H9 (cell line): ENCODE measurements around the gene CYP8B1. TPM values are rescaled to one million over a fixed set of nuclear protein-coding genes. Genes with fewer than 3 reads are reported as not detected.

ENCODE experiments used
- DNase-seq: peaks from one replicate; pipeline ENCODE4 v3.0.0-alpha.2; 2017
- H2AFZ ChIP-seq: one replicate; pipeline ENCODE4 v1.6.1; 2013; ENCODE audit warnings: mild to moderate bottlenecking, low read length, control low read depth, moderate library complexity
- H2AK5ac ChIP-seq: 2 replicates; pipeline ENCODE4 v1.6.1; 2013; ENCODE audit warnings: low read length, control low read depth, mixed read lengths; ENCODE audit not compliant: insufficient read length
- H2BK120ac ChIP-seq: one replicate; pipeline ENCODE4 v1.6.1; 2013; ENCODE audit warnings: low read depth, mild to moderate bottlenecking, low read length, control low read depth, inconsistent platforms; ENCODE audit not compliant: poor library complexity, severe bottlenecking
- H2BK12ac ChIP-seq: 2 replicates; pipeline ENCODE4 v1.6.1; 2013; ENCODE audit warnings: low read length, control low read depth, mixed read lengths, low read depth; ENCODE audit not compliant: insufficient read length
- H2BK15ac ChIP-seq: 2 replicates; pipeline ENCODE4 v1.6.1; 2013; ENCODE audit warnings: low read depth, low read length, control low read depth
- H2BK20ac ChIP-seq: one replicate; pipeline ENCODE4 v1.6.1; 2013; ENCODE audit warnings: low read depth, mild to moderate bottlenecking, low read length, control low read depth, inconsistent platforms; ENCODE audit not compliant: poor library complexity, severe bottlenecking
- H2BK5ac ChIP-seq: 2 replicates; pipeline ENCODE4 v1.6.1; 2013; ENCODE audit warnings: low read length, control low read depth, mixed read lengths; ENCODE audit not compliant: insufficient read length
- H3K14ac ChIP-seq: 2 replicates; pipeline ENCODE4 v1.6.1; 2013; ENCODE audit warnings: low read length, control low read depth; ENCODE audit not compliant: insufficient read depth
- H3K18ac ChIP-seq: 2 replicates; pipeline ENCODE4 v1.6.1; 2013; ENCODE audit warnings: low read depth, mild to moderate bottlenecking, mixed read lengths, low read length, control low read depth; ENCODE audit not compliant: insufficient read length
- H3K23ac ChIP-seq: 2 replicates; pipeline ENCODE4 v1.6.1; 2013; ENCODE audit warnings: low read length, control low read depth, mixed read lengths, low read depth; ENCODE audit not compliant: insufficient read length
- H3K23me2 ChIP-seq: 2 replicates; pipeline ENCODE4 v1.6.1; 2013; ENCODE audit warnings: low read depth, mild to moderate bottlenecking, mixed read lengths, low read length, control low read depth; ENCODE audit not compliant: insufficient read length, poor library complexity, severe bottlenecking
- H3K27ac ChIP-seq: 2 replicates; pipeline ENCODE4 v1.5.1; 2013; ENCODE audit warnings: low read length, control low read depth, mixed read lengths, low read depth; ENCODE audit not compliant: insufficient read length
- H3K27me3 ChIP-seq: 2 replicates; pipeline ENCODE4 v1.6.1; 2013; ENCODE audit warnings: low read length, control low read depth, inconsistent platforms; ENCODE audit not compliant: insufficient read depth
- H3K4ac ChIP-seq: 2 replicates; pipeline ENCODE4 v1.6.1; 2013; ENCODE audit warnings: low read depth, mild to moderate bottlenecking, control low read depth, inconsistent platforms, low read length, moderate library complexity
- H3K4me1 ChIP-seq: 2 replicates; pipeline ENCODE4 v1.6.1; 2013; ENCODE audit warnings: low read length, control low read depth, inconsistent platforms; ENCODE audit not compliant: insufficient read depth
- H3K4me2 ChIP-seq: 2 replicates; pipeline ENCODE4 v1.6.1; 2013; ENCODE audit warnings: low read length, control low read depth, mixed read lengths; ENCODE audit not compliant: insufficient read length, insufficient read depth
- H3K56ac ChIP-seq: 2 replicates; pipeline ENCODE4 v1.6.1; 2013; ENCODE audit warnings: low read depth, mild to moderate bottlenecking, mixed read lengths, low read length, control low read depth; ENCODE audit not compliant: insufficient read length
- H3K79me1 ChIP-seq: 2 replicates; pipeline ENCODE4 v1.6.1; 2013; ENCODE audit warnings: low read depth, mild to moderate bottlenecking, moderate library complexity, low read length, control low read depth, inconsistent platforms; ENCODE audit not compliant: insufficient read depth, poor library complexity, severe bottlenecking
- H3K79me2 ChIP-seq: 2 replicates; pipeline ENCODE4 v1.6.1; 2013; ENCODE audit warnings: low read length, control low read depth, inconsistent platforms; ENCODE audit not compliant: insufficient read depth
- H3K9ac ChIP-seq: 2 replicates; pipeline ENCODE4 v1.6.1; 2013; ENCODE audit warnings: low read length, control low read depth, mixed read lengths; ENCODE audit not compliant: insufficient read length; ENCODE audit errors: extremely low read depth
- H3K9me3 ChIP-seq: one replicate; pipeline ENCODE4 v1.6.1; 2013; ENCODE audit warnings: low read depth, low read length, inconsistent platforms; ENCODE audit not compliant: control insufficient read depth
- H3T11ph ChIP-seq: one replicate; pipeline ENCODE4 v1.6.1; 2013; ENCODE audit warnings: mild to moderate bottlenecking, low read length, control low read depth, inconsistent platforms
- H4K20me1 ChIP-seq: one replicate; pipeline ENCODE4 v1.6.1; 2013; ENCODE audit not compliant: control insufficient read depth, insufficient read length, insufficient read depth
- H4K5ac ChIP-seq: 2 replicates; pipeline ENCODE4 v1.6.1; 2013; ENCODE audit warnings: low read depth, mild to moderate bottlenecking, mixed read lengths, low read length, control low read depth; ENCODE audit not compliant: insufficient read length
- H4K8ac ChIP-seq: replicated peaks from 2 replicates; pipeline ENCODE4 v1.6.1; 2013; ENCODE audit warnings: low read length, control low read depth, mixed read lengths, low read depth; ENCODE audit not compliant: insufficient read length
- H4K91ac ChIP-seq: 2 replicates; pipeline ENCODE4 v1.6.1; 2013; ENCODE audit warnings: low read depth, mild to moderate bottlenecking, moderate library complexity, mixed read lengths, low read length, control low read depth; ENCODE audit not compliant: insufficient read length
- H3K27ac Mint-ChIP-seq, 3 experiments: 2 replicates in 2 of 3; 3 replicates in 1 of 3; pipeline ENCODE4 v1.8.0; 2020 to 2021; ENCODE audit warnings: mixed read lengths in 3 of 3, mild to moderate bottlenecking in 1 of 3, moderate library complexity in 1 of 3
- H3K27me3 Mint-ChIP-seq: 2 replicates; pipeline ENCODE4 v1.8.0; 2021; ENCODE audit warnings: low read depth, mild to moderate bottlenecking, moderate library complexity, mixed read lengths
- H3K36me3 Mint-ChIP-seq, 3 experiments: 2 replicates in 2 of 3; 3 replicates in 1 of 3; pipeline ENCODE4 v1.8.0; 2020 to 2021; ENCODE audit warnings: low read depth in 3 of 3, mixed read lengths in 3 of 3; ENCODE audit not compliant: insufficient read depth in 1 of 3
- H3K4me1 Mint-ChIP-seq, 2 experiments: 2 replicates each; pipeline ENCODE4 v1.8.0; 2020; ENCODE audit warnings: mixed read lengths in 2 of 2
- H3K4me3 Mint-ChIP-seq, 2 experiments: 2 replicates in 1 of 2; 3 replicates in 1 of 2; pipeline ENCODE4 v1.8.0; 2020 to 2021; ENCODE audit warnings: mild to moderate bottlenecking in 2 of 2, mixed read lengths in 2 of 2, moderate library complexity in 1 of 2
- H3K9me3 Mint-ChIP-seq, 2 experiments: 2 replicates in 1 of 2; 3 replicates in 1 of 2; pipeline ENCODE4 v1.8.0; 2020; ENCODE audit warnings: mild to moderate bottlenecking in 2 of 2, mixed read lengths in 2 of 2, moderate library complexity in 1 of 2
- WGBS: extraction: QIAGEN DNeasy Blood & Tissue Kit; methylation state at CpG from one replicate; pipeline ENCODE4 v1.1.7; 2013; ENCODE audit warnings: missing lambda C conversion rate, low lambda C conversion rate, mixed read lengths; ENCODE audit not compliant: insufficient read length; ENCODE audit errors: extremely low coverage; 5-methylcytosine and 5-hydroxymethylcytosine counted together
- total RNA-seq: library from RNA; stranded (reverse); gene quantifications from 2 replicates; pipeline ENCODE4 v1.2.1, GENCODE V29; 2021
- TF ChIP-seq, protein P1 (sequence below): fragments of 200-600 bp; sonication (generic); conservative IDR thresholded peaks from 3 replicates; pipeline ENCODE4 v1.8.0; 2021; ENCODE audit warnings: antibody characterized with exemption, mild to moderate bottlenecking

The CYP8B1 gene
- total RNA-seq, 1 experiment from 2014 or later: not detected

DNA sequence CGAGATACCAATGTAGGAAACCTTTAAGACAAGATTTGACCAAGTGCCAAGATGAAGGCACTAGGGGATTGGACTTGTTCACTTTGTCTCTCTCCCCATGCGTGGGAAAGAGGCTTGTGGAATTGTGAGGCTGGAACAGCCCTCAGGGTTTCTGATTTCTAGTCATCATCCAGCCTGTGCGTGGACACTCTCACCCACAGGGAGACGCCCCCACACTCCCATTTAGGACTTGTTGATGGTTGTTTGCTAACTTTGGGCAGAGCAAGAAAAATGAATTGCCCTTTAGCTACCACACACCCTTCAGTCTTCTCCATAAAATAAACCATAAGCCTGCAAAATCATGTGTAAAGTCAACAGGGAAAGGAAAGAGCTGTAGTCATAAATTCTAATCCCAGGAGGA is 48.0 kb downstream of the CYP8B1 start:
- Histone ChIP-seq H3K4ac (no peak overlapping the region), H3K18ac (no peak overlapping the region), H3K23me2 (no peaks in the 10 kb centered on the region), H2BK20ac (no peak overlapping the region), H3K9me3 (no peaks in the 10 kb centered on the region), H4K91ac (no peak overlapping the region), H2AFZ (no peak overlapping the region), H2BK15ac (no peak overlapping the region), H2BK5ac (no peak overlapping the region), H3K27ac (no peak overlapping the region), H4K20me1 (no peaks in the 10 kb centered on the region), H3K9ac (no peak overlapping the region), H2AK5ac (no peak overlapping the region), H3K4me2 (no peak overlapping the region), H3T11ph (no peak overlapping the region), H3K14ac (no peak overlapping the region), H3K79me2 (no peaks in the 10 kb centered on the region), H3K79me1 (no peaks in the 10 kb centered on the region), H4K8ac (no peak overlapping the region), H3K23ac (no peak overlapping the region), H3K56ac (no peak overlapping the region), H2BK12ac (no peak overlapping the region), H2BK120ac (no peak overlapping the region), H4K5ac (no peak overlapping the region), H3K27me3 (no peaks in the 10 kb centered on the region), H3K4me1 (no peaks in the 10 kb centered on the region)
- WGBS: no CpG with 5 or more reads among the region's 4 CpGs
- Mint-ChIP-seq H3K27me3 (no peaks in the 10 kb centered on the region), H3K4me3 (no peak overlapping the region), H3K36me3 (no peaks in the 10 kb centered on the region), H3K27ac (no peak overlapping the region), H3K4me1 (peaks cover 16 to 23% of the 10 kb centered on the region in 2 experiments), H3K9me3 (no peaks in the 10 kb centered on the region; a peak in 1 of 5 replicates)
- TF ChIP-seq, protein P1, sequence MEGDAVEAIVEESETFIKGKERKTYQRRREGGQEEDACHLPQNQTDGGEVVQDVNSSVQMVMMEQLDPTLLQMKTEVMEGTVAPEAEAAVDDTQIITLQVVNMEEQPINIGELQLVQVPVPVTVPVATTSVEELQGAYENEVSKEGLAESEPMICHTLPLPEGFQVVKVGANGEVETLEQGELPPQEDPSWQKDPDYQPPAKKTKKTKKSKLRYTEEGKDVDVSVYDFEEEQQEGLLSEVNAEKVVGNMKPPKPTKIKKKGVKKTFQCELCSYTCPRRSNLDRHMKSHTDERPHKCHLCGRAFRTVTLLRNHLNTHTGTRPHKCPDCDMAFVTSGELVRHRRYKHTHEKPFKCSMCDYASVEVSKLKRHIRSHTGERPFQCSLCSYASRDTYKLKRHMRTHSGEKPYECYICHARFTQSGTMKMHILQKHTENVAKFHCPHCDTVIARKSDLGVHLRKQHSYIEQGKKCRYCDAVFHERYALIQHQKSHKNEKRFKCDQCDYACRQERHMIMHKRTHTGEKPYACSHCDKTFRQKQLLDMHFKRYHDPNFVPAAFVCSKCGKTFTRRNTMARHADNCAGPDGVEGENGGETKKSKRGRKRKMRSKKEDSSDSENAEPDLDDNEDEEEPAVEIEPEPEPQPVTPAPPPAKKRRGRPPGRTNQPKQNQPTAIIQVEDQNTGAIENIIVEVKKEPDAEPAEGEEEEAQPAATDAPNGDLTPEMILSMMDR: no peak
- no peak for DNase-seq
